Activated T-helper 1 cell treated with anti-CD3 and anti-CD28 coated beads, Interleukin-12 subunit alpha, Interleukin-12 subunit beta, Interleukin-2, Interleukin-4 antibody, amounts not matched to agents 30 ng/mL and 10 ng/mL and 1 ng/mL, durations not matched to agents 14 hours and 24 hours and 36 hours (primary cell): ENCODE results near the gene POLN. TPM values are rescaled to one million over a fixed set of nuclear protein-coding genes. Genes with fewer than 3 reads are reported as not detected.

Experiments used
- DNase-seq: peaks from one replicate; pipeline ENCODE4 v3.0.0; 2021; ENCODE audit warnings: low spot score
- H3K27ac Mint-ChIP-seq: one replicate; pipeline ENCODE4 v1.8.0; 2021; ENCODE audit warnings: mild to moderate bottlenecking, mixed read lengths
- H3K27me3 Mint-ChIP-seq: one replicate; pipeline ENCODE4 v1.8.0; 2022; ENCODE audit warnings: mild to moderate bottlenecking, moderate library complexity, mixed read lengths; ENCODE audit not compliant: insufficient read depth
- H3K36me3 Mint-ChIP-seq: one replicate; pipeline ENCODE4 v1.8.0; 2021; ENCODE audit warnings: low read depth, mixed read lengths
- H3K4me1 Mint-ChIP-seq: one replicate; pipeline ENCODE4 v1.8.0; 2021; ENCODE audit warnings: low read depth, mixed read lengths
- H3K4me3 Mint-ChIP-seq: one replicate; pipeline ENCODE4 v1.8.0; 2021; ENCODE audit warnings: mild to moderate bottlenecking, moderate library complexity, mixed read lengths
- H3K9me3 Mint-ChIP-seq: one replicate; pipeline ENCODE4 v1.8.0; 2021; ENCODE audit warnings: mixed read lengths
- intact Hi-C: fragments of 100-400 bp; cut with micrococcal nuclease; formaldehyde crosslinking; loops from one replicate; pipeline ENCODE4 v1.15.1; 2024
- total RNA-seq: library from RNA; stranded (reverse); gene quantifications from 2 replicates; pipeline ENCODE4 v1.2.3, GENCODE V29; 2022

POLN gene
- total RNA-seq, 1 donor from 2014 or later: 3.5 TPM

GRCh38 chr4:2250357-2251072 lies 8.6 kb upstream of the POLN start:
- H3K9me3 Mint-ChIP-seq: no peaks in the 10 kb centered on the region
- no peaks in the 10 kb centered on the region for H3K27me3 Mint-ChIP-seq
- H3K4me3 Mint-ChIP-seq: no peak overlapping the region
- H3K27ac Mint-ChIP-seq: no peak overlapping the region
- peak; percentile 0 for DNase-seq
- no peaks in the 10 kb centered on the region for H3K36me3 Mint-ChIP-seq
- intact Hi-C loops: no loop called here
- H3K4me1 Mint-ChIP-seq: peaks cover under 1% of the 10 kb centered on the region

GRCh38 chr4:2249526-2250356 lies 7.8 kb upstream of the POLN start:
- DNase-seq: peak; percentile 0
- Mint-ChIP-seq H3K4me3 (no peak overlapping the region), H3K4me1 (peaks cover 8% of the 10 kb centered on the region), H3K9me3 (no peaks in the 10 kb centered on the region), H3K36me3 (no peaks in the 10 kb centered on the region), H3K27me3 (no peaks in the 10 kb centered on the region), H3K27ac (no peak overlapping the region)
- intact Hi-C loops: loop anchor here (10.0 kb wide), 1 partner anchor 565 kb away; the partner anchor contains the start of gene FAM53A

- peak; percentile 0 for DNase-seq
- Mint-ChIP-seq H3K27me3 (peaks cover 2% of the 10 kb centered on the region), H3K9me3 (no peaks in the 10 kb centered on the region), H3K4me3 (no peak overlapping the region), H3K4me1 (peaks cover 10% of the 10 kb centered on the region), H3K27ac (no peak overlapping the region), H3K36me3 (no peaks in the 10 kb centered on the region)
- intact Hi-C loops: loop anchor here (10.0 kb wide), 1 partner anchor 564 kb away; the partner anchor contains the start of gene FAM53A
Measured at GRCh38 chr4:2248821-2249261, 6.9 kb upstream of the POLN start.

- DNase-seq: no peak
- H3K4me1 Mint-ChIP-seq: peaks cover 14% of the 10 kb centered on the region
- no peaks in the 10 kb centered on the region for H3K9me3 Mint-ChIP-seq
- H3K4me3 Mint-ChIP-seq: no peak overlapping the region
- H3K27me3 Mint-ChIP-seq: peaks cover 2% of the 10 kb centered on the region
- no peak overlapping the region for H3K27ac Mint-ChIP-seq
- intact Hi-C loops: loop anchor here (10.0 kb wide), 1 partner anchor 563 kb away; the partner anchor contains the start of gene FAM53A
- no peaks in the 10 kb centered on the region for H3K36me3 Mint-ChIP-seq
Measured at GRCh38 chr4:2248044-2248780, 6.3 kb upstream of the POLN start.

- intact Hi-C loops: loop anchor here (10.0 kb wide), 1 partner anchor 563 kb away; the partner anchor contains the start of gene FAM53A
- Mint-ChIP-seq H3K4me1 (peaks cover 14% of the 10 kb centered on the region), H3K27ac (no peak overlapping the region), H3K27me3 (peaks cover 2% of the 10 kb centered on the region), H3K9me3 (no peaks in the 10 kb centered on the region), H3K4me3 (no peak overlapping the region), H3K36me3 (no peaks in the 10 kb centered on the region)
- DNase-seq: no peak
Measured at GRCh38 chr4:2247128-2248043, 5.5 kb upstream of the POLN start.

- no peak for DNase-seq
- no peak overlapping the region for H3K4me3 Mint-ChIP-seq
- H3K27me3 Mint-ChIP-seq: peaks cover 2% of the 10 kb centered on the region
- H3K9me3 Mint-ChIP-seq: no peaks in the 10 kb centered on the region
- H3K27ac Mint-ChIP-seq: no peak overlapping the region
- intact Hi-C loops: loop anchor here (10.0 kb wide), 1 partner anchor 562 kb away; the partner anchor contains the start of gene FAM53A
- H3K4me1 Mint-ChIP-seq: peaks cover 14% of the 10 kb centered on the region
- H3K36me3 Mint-ChIP-seq: no peaks in the 10 kb centered on the region
Measured at GRCh38 chr4:2246384-2247127, 4.6 kb upstream of the POLN start.

- DNase-seq: no peak
- intact Hi-C loops: loop anchor here (10.0 kb wide), 1 partner anchor 561 kb away; the partner anchor contains the start of gene FAM53A
- no peak overlapping the region for H3K27ac Mint-ChIP-seq
- H3K27me3 Mint-ChIP-seq: peaks cover 2% of the 10 kb centered on the region
- H3K4me3 Mint-ChIP-seq: no peak overlapping the region
- peaks cover 16% of the 10 kb centered on the region for H3K4me1 Mint-ChIP-seq
- no peaks in the 10 kb centered on the region for H3K36me3 Mint-ChIP-seq
- H3K9me3 Mint-ChIP-seq: no peaks in the 10 kb centered on the region
Measured at GRCh38 chr4:2245787-2246275, 3.9 kb upstream of the POLN start.

- Mint-ChIP-seq H3K27me3 (peaks cover 2% of the 10 kb centered on the region), H3K4me1 (peaks cover 22% of the 10 kb centered on the region), H3K9me3 (no peaks in the 10 kb centered on the region), H3K4me3 (no peak overlapping the region), H3K27ac (no peak overlapping the region), H3K36me3 (peaks cover 1% of the 10 kb centered on the region)
- no peak for DNase-seq
- intact Hi-C loops: loop anchor here (10.0 kb wide), 1 partner anchor 560 kb away; the partner anchor contains the start of gene FAM53A
Measured at GRCh38 chr4:2245057-2245786, 3.3 kb upstream of the POLN start.

- peak overlapping the region; percentile 1 for H3K27ac Mint-ChIP-seq
- intact Hi-C loops: loop anchor here (2.0 to 10.0 kb wide), 4 partner anchors 373 to 1048 kb away; partner anchors contain the start of genes FAM53A, FGFR3, NSD2 and RGS12
- DNase-seq: no peak
- H3K4me1 Mint-ChIP-seq: peaks cover 35% of the 10 kb centered on the region
- no peaks in the 10 kb centered on the region for H3K9me3 Mint-ChIP-seq
- H3K36me3 Mint-ChIP-seq: peaks cover 11% of the 10 kb centered on the region
- H3K4me3 Mint-ChIP-seq: no peak overlapping the region
- H3K27me3 Mint-ChIP-seq: peaks cover 2% of the 10 kb centered on the region
Measured at GRCh38 chr4:2243681-2244380, 1.9 kb upstream of the POLN start.

- Mint-ChIP-seq H3K36me3 (peaks cover 21% of the 10 kb centered on the region), H3K4me3 (peak overlapping the region; percentile 85), H3K27me3 (peaks cover 2% of the 10 kb centered on the region), H3K4me1 (peaks cover 53% of the 10 kb centered on the region), H3K9me3 (no peaks in the 10 kb centered on the region), H3K27ac (peak overlapping the region; percentile 90)
- no peak for DNase-seq
- intact Hi-C loops: loop anchor here (5.0 to 10.0 kb wide), 2 partner anchors 556 to 1051 kb away; partner anchors contain the start of genes FAM53A and RGS12
Measured at GRCh38 chr4:2241003-2241402, 918 bp downstream of the POLN start.
